ENCODE measurements around the gene ASXL2.

Gene ASXL2

DNA sequence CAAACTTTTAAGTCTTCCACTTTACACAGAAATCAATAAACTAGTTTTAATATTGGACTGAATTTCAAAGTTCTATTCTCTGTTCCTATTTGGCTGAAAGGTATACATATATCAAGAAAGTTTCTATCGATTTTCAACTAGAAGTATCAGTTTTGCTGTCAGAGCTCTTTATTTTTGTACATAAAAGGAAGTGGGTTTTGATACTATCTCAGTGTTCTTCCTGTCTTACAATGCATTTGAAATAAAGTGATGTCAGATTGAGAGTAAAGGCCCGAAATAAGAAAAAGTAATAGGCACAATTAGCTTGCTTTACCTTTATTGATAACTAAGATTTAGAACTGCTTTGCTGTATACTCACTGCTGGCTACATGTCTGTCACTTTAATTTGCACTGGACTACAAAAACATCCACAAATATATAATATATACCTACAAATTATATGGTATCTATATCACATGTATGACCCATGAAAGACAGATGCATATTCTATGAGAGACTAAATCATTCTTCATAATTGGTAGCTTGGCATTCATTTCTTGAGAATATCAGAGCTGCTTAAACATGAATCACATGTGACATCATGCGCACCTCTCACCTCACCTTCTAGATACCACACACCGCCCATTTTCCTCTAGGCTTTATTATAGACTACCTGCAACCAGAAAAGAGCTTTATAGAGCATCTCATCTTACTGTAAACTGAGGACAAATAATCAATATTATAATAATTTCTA is 83.6 kb downstream of the ASXL2 start:
- no peak for DNase-seq

DNA sequence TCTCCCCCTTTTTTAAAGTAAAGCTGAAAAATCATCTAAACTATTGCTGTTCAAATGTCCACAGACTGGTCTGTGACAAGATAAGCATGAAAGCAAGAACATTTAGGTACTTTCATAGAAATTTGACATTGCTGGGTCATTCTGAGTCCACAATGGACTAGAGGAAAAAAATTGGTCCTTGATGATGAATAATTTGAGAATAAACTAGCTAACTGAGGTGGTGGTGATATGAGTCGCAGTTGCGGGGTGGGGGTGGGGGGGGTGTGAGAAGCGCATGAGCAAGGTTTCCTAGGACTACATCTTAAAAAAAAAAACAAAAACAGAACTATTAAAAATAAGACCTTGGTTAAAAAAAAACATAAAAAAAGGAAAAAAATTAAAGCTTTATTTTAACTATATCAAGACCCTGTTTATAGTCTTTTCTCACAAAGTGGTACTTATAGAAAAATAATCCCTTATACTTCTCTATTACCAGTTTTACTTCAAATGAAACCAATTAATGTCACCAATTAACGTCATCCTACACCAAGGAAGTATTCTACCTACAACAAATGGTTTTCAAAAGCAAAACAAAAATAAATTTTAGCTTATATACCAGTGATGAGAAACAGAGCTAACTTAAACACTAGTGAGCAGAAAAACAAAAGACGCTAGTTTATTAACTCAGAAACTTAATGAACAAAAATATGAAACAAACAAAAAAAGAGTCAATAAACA is 88.1 kb downstream of the ASXL2 start:
- DNase-seq, result no peak

DNA sequence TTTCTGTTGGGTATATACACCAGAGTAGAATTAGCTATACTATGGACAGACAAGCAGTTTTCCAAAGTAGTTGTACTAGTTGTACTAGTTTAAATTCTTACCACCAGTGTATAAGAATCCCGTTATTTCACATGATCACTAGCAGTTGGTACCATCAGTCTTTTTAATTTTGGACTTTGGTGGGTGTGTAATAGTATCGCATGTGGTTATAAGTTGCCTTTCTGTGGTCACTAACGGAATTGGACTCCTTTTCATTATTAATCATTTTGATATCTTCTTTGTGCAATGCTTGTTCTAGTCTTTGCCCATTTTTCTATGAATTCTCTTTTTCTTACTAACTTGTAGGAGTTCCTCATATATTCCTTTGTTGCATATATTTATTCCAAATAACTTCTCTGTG is 89.8 kb downstream of the ASXL2 start:
- no peak for DNase-seq

DNA sequence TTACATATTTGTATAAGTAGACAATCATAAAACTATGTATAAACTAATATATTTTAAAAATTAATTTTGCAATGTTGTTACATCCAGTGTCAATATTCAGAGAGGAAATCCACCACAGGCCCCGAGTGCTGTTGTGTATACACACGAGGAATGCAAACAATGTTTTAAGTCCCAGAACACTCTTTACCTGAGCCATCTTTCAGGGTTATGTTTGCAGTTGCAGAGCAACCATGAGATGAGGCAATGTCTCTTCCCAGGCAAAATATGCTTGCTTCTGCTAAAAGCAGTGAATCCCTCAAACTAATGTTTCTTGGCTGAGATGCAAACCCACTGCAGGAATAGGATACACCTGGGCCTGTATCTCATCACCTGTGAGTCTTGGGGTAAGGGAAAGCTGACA is 91.3 kb downstream of the ASXL2 start:
- DNase-seq, result no peak

DNA sequence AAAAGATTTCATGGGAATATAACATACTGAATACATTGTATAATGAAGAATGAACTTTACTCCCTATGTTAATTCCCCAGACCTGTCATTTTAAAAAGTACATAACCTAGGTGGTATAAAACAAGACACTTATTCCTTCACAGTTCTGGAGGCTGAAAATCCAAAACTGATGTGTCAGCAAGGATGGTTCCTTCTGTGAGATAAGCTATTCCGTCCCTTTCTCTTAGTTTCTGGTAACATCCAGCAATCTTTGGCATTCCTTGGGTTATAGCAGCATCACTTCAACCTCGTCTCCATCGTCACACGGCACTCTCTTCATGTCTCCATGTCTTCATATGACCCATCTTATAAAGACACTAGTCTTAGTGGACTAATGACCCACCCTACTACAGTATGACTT is 93.9 kb downstream of the ASXL2 start:
- DNase-seq, result no peak

DNA sequence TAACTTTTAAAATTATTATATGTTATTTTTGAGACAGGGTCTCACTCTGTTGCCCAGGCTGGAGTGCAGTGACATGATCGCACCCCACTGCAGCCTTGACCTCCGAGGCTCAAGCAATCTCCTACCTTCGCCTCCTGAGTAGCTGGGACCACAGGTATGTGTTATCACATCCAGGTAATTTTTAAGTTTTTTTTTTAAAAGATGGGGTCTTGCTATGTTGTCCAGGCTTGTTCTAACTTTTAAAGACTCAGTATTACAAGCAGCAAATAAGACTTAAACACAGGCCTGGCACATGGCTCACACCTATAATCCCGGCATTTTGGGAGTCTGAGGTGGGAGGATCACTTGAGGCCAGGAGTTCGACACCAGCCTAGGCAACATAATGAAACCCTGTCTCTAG is 101.2 kb downstream of the ASXL2 start:
- DNase-seq, result no peak

DNA sequence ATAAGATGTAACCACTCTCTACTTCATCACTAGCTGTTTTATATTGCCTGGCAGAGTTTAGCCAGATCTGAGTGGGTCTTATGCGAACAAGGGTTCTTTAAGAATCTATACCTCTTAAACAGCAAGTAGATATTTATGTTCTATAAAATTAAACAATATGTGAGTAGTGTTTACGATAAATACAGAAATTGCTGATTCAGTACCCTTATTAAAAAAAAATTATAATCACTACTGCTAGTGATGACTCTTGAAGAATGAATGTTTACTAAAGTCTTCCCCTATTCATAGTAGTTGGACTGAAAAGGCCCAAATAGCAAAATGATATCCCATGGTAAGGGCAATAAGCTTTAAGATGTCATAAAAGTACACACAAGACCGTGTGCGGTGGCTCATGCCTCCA is 106.2 kb downstream of the ASXL2 start:
- no peak for DNase-seq

DNA sequence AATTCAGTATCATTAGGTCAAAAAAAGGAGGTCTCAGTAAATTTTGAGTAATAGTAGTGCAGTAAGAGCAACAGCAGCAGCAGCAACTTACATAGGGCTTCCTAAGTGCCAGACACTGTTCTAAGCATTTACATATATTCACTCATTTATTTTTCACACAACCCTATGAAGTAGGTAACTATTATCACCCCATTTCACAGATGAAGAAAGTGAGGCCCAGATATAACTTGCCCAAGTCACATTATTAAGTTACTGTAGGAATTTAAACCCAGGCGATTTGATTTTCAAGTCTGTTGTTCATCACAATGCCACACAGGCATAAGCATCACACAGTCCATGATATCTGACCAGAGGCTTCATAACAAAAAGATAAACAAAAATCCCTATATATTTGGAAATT is 114.7 kb downstream of the ASXL2 start:
- no peak for DNase-seq

DNA sequence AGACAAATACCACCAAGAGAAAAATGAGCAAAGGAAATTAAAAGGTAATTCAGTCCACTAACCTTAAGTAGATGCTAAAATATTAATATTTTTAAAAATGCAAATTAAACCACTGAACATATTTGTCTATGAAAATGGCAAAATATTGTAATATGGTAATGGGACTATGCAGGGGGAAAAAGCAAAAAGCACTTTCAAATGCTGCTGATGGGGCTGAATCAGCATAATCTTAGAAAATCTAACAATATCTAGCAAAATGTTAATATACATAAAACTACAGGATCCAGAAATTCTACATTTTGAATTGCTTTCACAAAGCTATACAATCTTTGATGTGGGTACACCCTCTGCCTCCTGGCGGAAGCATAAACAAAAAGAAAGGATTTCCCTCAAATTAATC is 118.0 kb downstream of the ASXL2 start:
- no peak for DNase-seq

DNA sequence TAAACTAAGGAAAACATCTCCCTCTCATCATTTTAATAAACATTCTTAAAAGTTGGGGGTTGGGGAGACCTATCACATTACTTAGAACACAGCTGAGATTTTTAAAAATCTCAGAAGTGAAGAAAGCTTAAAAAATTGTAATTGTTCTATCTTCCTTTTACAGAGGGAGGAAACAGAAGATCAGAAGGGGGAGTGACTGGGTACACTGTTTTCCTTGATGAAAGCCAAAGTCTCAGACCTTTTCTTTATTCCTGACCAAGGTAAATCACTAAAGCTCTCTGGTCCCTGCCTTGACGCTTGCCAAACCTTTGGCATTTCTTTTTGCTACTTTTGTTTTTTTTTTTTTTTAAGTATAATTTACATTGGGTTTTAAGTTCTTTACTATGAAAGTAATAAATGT is 119.9 kb downstream of the ASXL2 start:
- no peak for DNase-seq

DNA sequence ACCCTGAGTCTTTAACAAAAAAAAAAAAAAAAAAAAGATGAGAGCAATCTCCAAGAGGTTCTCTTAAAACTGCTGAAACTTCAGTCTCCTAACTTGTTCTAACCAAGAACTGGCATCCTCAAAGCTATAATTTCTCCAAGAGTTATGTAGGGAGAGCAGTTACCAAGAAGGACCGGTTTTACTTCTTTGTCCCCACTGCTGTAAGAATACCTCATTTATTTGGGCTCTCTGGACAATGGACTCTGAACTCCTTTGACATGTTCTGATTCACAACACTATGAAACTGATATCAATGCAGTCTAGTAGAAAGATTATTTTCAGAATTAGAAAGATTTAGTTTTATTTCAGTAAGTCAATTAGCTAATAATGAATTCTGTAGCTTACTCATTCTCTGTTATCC is 120.4 kb downstream of the ASXL2 start:
- DNase-seq, result no peak

DNA sequence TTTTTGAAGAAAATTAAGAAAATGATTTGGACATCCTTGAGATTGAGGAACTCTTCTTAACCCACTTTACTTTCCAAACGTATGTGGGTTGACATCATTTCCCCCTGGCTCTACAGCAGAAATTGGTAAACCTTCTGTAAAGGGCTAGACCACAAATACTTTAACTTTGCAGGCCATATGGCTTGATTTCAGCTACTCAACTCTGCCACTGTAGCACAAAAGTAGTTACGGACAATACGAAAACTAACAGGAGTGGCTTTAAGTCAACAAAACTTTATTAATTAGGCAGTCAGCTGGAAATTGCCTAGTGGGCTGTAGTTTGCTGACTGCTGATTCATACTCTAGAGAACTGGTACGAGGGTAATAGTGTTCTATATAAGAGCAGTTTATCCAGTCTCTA is 121.8 kb downstream of the ASXL2 start:
- DNase-seq, result no peak

DNA sequence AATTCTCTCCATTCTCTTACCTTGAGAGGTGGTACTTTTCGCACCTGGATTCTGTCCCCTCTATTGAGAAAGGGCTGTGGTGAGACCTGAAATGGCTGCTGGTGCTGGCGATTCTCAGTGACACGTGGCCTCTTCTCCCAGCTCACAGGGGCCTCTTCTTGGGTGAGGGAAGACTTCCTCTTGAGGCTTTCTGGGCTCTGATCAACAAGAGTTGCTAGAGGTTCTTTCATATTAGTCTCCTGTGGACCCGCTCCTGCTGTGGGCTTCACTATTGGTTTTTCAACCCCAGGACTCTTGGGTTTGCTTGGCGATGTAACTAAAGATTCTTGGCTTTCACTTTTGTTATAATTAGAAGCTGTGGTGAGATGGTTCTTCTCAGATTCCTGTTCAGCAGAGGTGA is 128.6 kb downstream of the ASXL2 start:
- no peak for DNase-seq

DNA sequence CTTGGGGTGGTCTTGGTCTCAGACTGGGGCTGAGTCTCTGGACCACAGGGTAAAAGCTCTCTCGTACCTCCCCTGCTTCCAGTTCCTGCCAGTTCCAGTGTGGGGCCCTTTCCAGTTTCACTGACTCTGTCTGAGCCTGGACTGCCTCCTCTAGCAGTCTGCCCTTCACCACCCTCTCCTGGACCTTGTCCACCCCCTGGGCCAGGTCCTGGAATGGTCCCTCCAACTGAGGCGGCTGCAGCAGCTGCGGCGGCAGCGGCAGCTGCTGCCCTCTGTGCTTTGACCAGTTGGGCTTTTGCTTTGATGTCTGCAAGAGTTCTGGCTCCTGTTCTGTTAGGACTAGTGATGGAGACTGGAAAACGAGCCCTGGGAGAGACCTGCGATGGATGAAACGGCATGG is 134.2 kb downstream of the ASXL2 start:
- no peak for DNase-seq

DNA sequence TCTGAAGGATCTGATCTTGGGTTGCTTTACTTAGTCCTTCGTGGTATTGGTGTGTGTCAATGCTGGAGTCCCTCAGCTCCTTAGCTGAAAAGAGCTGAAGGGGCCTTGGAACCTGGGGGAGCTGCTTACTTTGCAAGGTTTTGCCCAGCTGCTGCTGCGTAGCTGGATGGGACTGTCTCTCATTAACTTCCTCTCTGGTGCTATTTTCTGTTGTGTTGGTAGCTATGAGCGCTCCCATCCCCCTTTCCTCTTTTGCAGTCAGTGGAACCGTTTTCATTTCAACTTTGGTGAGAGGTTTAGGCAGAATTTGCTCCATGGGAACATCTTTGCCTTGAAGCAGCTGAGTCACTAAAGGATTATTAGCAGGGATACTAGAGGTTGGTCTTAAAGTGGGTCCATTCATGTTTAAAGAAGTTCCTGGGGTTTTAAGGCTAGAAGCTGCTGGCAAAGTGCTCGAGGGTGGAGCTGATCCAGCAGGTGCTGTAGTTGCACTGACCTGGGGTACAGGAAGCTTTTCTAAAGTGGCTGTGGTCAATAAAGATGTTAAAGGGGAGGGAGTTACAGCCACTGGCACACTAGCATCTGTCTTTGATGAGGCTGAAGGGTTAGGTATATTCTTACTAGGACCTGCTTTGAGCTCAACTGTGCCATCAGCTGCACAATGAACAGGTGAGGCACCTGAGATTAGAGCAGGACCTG is 135.0 kb downstream of the ASXL2 start:
- DNase-seq, result no peak

DNA sequence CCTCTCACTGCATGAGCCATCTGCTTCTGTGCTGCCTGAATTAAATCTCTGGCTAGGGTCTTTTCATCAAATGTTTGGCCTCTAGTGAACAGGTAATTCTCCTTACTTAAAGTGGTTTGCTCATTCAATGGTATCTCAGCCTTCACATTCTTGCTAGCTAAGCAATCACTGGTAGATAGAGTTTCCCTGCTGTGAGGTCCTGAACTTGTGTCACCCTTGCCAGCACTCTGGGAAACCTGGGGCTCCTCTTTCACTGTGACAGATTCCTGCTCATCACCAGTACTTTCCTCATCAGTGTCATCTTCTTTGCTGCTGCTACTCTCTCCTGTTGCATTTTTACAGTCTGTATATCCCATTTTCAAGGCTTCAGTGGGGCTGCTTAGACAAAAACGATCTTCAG is 135.8 kb downstream of the ASXL2 start:
- DNase-seq, result no peak

DNA sequence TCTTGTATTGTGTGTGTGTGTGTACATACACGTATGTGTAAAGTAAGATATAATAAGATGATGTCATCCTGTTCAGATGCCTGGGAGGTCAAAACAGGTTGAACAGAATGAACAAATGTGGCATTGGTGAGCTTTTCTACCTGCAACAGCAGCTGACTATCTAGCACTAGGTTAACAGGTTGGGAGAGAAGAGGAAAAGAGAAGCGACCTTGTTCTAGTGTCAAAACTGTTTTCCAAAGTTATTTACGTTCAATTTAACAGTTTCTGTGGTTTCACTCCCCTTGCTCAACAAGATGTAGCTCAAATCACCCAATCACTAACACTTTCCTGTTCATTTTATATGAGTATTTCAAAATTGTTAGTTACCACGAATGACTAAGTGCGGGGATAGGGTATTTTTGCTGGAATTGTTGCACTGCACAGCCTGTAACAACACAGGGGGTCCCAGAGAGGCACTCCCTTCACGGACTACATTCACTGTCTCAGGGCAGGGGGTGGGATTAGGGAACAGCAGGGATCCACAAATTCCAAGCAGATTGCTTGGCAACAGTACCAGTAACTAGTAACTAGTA is 137.4 kb downstream of the ASXL2 start:
- no peak for DNase-seq

DNA sequence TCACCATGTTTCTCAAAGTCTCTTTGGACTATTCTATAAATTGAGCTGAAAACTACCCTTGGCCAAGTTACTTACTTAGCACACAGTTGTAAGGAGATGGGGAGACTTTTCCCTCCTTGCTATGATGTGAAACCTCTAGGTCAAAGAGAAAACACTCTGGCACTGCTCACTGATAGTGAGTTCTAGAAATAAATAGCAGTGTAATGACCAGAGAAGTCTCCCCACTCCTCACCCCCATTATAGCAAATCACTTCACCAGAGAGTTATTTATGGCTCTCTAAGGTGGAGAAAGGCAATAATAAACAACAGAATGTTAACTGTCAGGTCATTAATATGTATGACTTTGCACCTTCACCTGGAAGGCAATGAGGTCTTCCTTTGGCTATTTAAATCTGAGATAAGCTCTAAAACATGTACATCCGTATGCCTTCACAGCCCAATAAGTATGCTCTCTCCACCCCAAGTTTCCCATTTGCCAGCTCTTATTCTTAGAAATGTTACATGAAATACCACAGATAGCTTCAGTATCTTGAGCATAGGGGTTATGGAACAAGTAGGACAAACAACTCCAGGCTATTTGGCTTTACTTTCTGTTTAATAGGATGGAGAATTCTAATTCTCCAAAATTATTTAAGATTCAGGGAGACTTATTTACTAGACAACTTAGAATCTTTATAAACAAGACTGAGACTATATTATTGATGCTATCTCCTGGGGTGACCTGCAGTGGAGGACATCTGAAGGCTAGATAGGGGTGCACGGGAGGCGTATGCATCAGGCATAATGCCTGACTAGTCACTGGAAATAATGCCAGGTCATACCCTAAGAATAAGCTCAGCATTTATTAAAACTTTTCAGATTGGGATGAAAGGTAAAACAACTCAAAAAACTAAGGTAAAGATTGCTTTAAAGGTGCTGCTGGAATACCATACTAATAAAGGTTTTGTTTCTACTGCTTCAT is 139.6 kb downstream of the ASXL2 start:
- no peak for DNase-seq

DNA sequence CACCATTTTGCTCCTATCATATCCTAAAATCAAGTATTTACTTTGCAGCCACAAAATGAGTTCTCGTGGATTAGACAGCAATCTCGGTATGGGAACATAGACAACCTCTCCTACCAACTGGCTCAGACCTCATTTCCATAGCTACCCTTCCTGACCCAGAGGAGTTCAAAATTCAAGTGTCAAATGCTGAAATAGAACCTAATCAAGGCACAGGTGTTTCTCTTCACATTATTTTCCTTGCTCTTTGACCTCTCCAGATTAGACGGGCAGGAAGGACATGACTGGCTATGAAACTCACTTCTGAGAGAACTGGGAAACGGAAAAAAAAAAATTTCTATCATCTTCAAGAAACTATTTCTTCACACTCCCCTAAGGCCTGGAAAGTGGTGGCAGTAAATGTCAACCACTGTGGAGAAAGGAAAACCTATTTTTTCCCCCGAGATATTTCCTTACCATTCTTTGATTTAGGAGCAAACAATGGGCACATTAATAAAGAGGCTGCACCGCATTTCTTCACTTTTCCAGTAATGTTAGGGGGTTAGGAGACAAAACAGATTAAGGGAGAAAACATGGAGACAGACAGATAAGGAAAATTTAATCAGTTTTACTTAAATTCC is 141.3 kb downstream of the ASXL2 start:
- DNase-seq, result no peak

DNA sequence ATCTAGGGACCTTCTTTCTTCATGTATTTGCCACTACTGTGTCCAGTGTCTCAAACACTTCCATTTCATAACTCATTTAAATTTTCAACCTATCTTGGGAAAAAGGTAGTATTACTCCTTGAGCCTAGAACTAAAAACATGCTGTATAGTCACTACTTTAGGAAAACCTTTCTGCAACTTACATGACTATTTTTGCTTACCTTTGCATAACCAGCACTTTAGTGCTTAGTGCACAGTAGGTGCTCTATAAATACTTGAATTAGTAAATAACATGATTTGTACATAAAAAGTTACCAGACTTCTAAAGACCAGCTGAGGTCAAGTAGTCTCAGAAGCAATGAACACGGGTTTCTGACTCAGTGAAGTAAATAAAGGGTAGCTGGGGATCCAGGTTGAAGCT is 142.5 kb downstream of the ASXL2 start:
- DNase-seq, result no peak

DNA sequence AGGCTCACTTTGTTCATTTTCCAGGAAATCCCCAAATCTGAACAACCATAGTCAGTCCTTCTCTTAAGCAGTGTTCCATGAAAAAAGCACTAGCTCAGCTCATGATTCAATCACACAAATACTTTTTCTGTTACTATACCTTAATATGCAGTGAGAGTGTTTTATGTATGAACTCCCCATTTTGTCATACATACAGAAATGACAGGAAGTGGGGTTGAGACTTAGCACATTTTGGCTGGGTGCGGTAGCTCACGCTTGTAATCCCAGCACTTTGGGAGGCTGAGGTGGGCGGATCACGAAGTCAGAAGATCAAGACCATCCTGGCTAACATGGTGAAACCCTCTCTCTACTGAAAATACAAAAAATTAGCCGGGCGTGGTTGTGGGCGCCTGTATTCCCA is 149.7 kb downstream of the ASXL2 start:
- DNase-seq, result no peak

DNA sequence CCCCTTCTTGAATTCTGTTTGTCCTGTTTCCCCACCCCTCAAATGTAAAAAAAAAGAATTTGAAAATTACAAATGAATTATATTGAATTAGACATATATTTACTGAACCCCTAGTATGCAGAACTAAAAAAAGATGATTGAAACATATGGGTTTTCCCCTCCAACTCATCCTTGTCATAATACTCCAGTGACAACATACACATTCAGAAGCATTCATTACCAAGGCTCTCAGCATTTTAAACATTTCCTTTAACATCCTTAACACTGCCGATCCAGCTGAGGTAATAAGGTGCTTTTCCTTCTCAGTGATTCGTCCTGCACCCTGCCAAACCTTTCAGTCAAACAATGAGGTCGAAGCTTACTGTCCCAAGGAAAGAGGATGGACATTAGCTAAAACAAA is 151.8 kb downstream of the ASXL2 start:
- no peak for DNase-seq
